GM18909 (cell line): ENCODE data around the gene ZNF610.
"Not testable (repeated sequence)": the region's sequence is repeated elsewhere in the genome, so short reads cannot be mapped to it uniquely, and the experiment has no call there.

Experiments
- ATAC-seq: cut with Tn5 transposase; IDR thresholded peaks from one replicate; pipeline ENCODE4 v1.9.1; 2021; ENCODE audit warnings: mild to moderate bottlenecking; ENCODE audit not compliant: unreplicated experiment, poor library complexity

The ZNF610 gene

GRCh38 chr19:52336117-52336790, at the start of gene ZNF610:
TSS of gene ZNF610 (plus strand) at chr19:52336243. CDS start at chr19:52349173, 12,930 bp downstream.
- peak; percentile 72 for ATAC-seq

- no peak for ATAC-seq
These were observed 49.8 kb upstream of the ZNF610 start for GRCh38 chr19:52286256-52286655.

GRCh38 chr19:52291781-52292180, 44.3 kb upstream of the ZNF610 start:
- ATAC-seq = no peak

GRCh38 chr19:52292946-52293345, 43.1 kb upstream of the ZNF610 start:
- not testable (repeated sequence) for ATAC-seq

- ATAC-seq = no peak
These were observed 39.7 kb upstream of the ZNF610 start for GRCh38 chr19:52296400-52296772.

- peak; percentile 61 for ATAC-seq
These were observed 39.1 kb upstream of the ZNF610 start, which contains the start of gene ZNF480 for GRCh38 chr19:52296773-52297600. TSS of gene ZNF480 (plus strand) at chr19:52297169. CDS start at chr19:52300413, 3,244 bp downstream.

- peak; percentile 26 for ATAC-seq
These were observed 38.3 kb upstream of the ZNF610 start for GRCh38 chr19:52297601-52298364.

GRCh38 chr19:52307275-52307674, 28.8 kb upstream of the ZNF610 start:
- ATAC-seq = no peak

GRCh38 chr19:52322429-52322828, 13.6 kb upstream of the ZNF610 start:
- ATAC-seq = no peak

- ATAC-seq = no peak
These were observed 4.3 kb upstream of the ZNF610 start for GRCh38 chr19:52331757-52332156.

GRCh38 chr19:52335768-52336116, 301 bp upstream of the ZNF610 start:
- peak; percentile 16 for ATAC-seq

GRCh38 chr19:52336791-52337381, 843 bp downstream of the ZNF610 start:
- ATAC-seq = no peak

- not testable (repeated sequence) for ATAC-seq
These were observed 3.0 kb downstream of the ZNF610 start for GRCh38 chr19:52339022-52339421.

- no peak for ATAC-seq
These were observed 7.5 kb downstream of the ZNF610 start for GRCh38 chr19:52343548-52343947.

- no peak for ATAC-seq
These were observed 9.1 kb downstream of the ZNF610 start for GRCh38 chr19:52345162-52345561.

GRCh38 chr19:52351512-52351911, 15.5 kb downstream of the ZNF610 start:
- ATAC-seq = no peak

GRCh38 chr19:52366414-52366824, 30.4 kb downstream of the ZNF610 start:
- ATAC-seq = no peak

GRCh38 chr19:52369559-52370340, 33.7 kb downstream of the ZNF610 start, which contains the start of gene ZNF880:
TSS of gene ZNF880 (plus strand) at chr19:52369923. CDS start at chr19:52369966, 43 bp downstream.
- ATAC-seq = peak; percentile 82

- ATAC-seq = no peak
These were observed 34.3 kb downstream of the ZNF610 start for GRCh38 chr19:52370341-52370710.

- no peak for ATAC-seq
These were observed 55.1 kb downstream of the ZNF610 start for GRCh38 chr19:52391135-52391534.
